Activated CD4-positive, CD25-positive, alpha-beta regulatory T cell treated with anti-CD3 and anti-CD28 coated beads, Interleukin-2, amount 50 U/mL, for 24 hours (primary cell): ENCODE measurements around the gene ROR2.
"Not testable (repeated sequence)": the region's sequence is repeated elsewhere in the genome, so short reads cannot be mapped to it uniquely, and the experiment has no call there.

Experiments used
- ATAC-seq, 2 donors: fragments of 150-1000 bp; cut with Tn5 transposase; one replicate each; pipeline ENCODE4 v1.10.0; 2021; ENCODE audit warnings: mild to moderate bottlenecking in 1 of 2, moderate library complexity in 1 of 2

The ROR2 gene

GRCh38 chr9:91923145-91923544 is 26.9 kb downstream of the ROR2 start:
- no peak for ATAC-seq

GRCh38 chr9:91921371-91921770 is 28.7 kb downstream of the ROR2 start:
- no peak for ATAC-seq

- no peak for ATAC-seq
Measured at GRCh38 chr9:91920630-91921350, 29.2 kb downstream of the ROR2 start.

- no peak for ATAC-seq
Measured at GRCh38 chr9:91919621-91920020, 30.4 kb downstream of the ROR2 start.

- ATAC-seq = no peak
Measured at GRCh38 chr9:91917436-91917835, 32.6 kb downstream of the ROR2 start.

GRCh38 chr9:91915524-91916263 is 34.3 kb downstream of the ROR2 start:
- ATAC-seq = no peak

- ATAC-seq = no peak
Measured at GRCh38 chr9:91914937-91915336, 35.1 kb downstream of the ROR2 start.

- no peak for ATAC-seq
Measured at GRCh38 chr9:91914404-91914803, 35.6 kb downstream of the ROR2 start.

- ATAC-seq = no peak
Measured at GRCh38 chr9:91913986-91914385, 36.0 kb downstream of the ROR2 start.

- ATAC-seq = no peak
Measured at GRCh38 chr9:91913096-91913495, 36.9 kb downstream of the ROR2 start.

- ATAC-seq = no peak
Measured at GRCh38 chr9:91911657-91912056, 38.4 kb downstream of the ROR2 start.

GRCh38 chr9:91909256-91909655 is 40.8 kb downstream of the ROR2 start:
- ATAC-seq = not testable (repeated sequence)

- ATAC-seq = no peak
Measured at GRCh38 chr9:91908746-91909145, 41.3 kb downstream of the ROR2 start.

GRCh38 chr9:91908293-91908623 is 41.8 kb downstream of the ROR2 start:
- no peak for ATAC-seq

- ATAC-seq = no peak
Measured at GRCh38 chr9:91907484-91908292, 42.3 kb downstream of the ROR2 start.

GRCh38 chr9:91905991-91906469 is 44.0 kb downstream of the ROR2 start:
- peak in 1 of 2 donors; percentile 78 for ATAC-seq

GRCh38 chr9:91905237-91905650 is 44.8 kb downstream of the ROR2 start:
- no peak for ATAC-seq

GRCh38 chr9:91904588-91905236 is 45.3 kb downstream of the ROR2 start:
- ATAC-seq = no peak

- no peak for ATAC-seq
Measured at GRCh38 chr9:91903126-91903911, 46.7 kb downstream of the ROR2 start.

GRCh38 chr9:91902475-91903125 is 47.4 kb downstream of the ROR2 start:
- no peak for ATAC-seq

- no peak for ATAC-seq
Measured at GRCh38 chr9:91900797-91901177, 49.2 kb downstream of the ROR2 start.
